GM21367 (cell line): ENCODE data around the gene CATSPERD.
"Not testable (repeated sequence)": the region's sequence is repeated elsewhere in the genome, so short reads cannot be mapped to it uniquely, and the experiment has no call there.

Experiments
- ATAC-seq: cut with Tn5 transposase; IDR thresholded peaks from one replicate; pipeline ENCODE4 v1.9.1; 2021; ENCODE audit not compliant: unreplicated experiment

Gene CATSPERD

DNA sequence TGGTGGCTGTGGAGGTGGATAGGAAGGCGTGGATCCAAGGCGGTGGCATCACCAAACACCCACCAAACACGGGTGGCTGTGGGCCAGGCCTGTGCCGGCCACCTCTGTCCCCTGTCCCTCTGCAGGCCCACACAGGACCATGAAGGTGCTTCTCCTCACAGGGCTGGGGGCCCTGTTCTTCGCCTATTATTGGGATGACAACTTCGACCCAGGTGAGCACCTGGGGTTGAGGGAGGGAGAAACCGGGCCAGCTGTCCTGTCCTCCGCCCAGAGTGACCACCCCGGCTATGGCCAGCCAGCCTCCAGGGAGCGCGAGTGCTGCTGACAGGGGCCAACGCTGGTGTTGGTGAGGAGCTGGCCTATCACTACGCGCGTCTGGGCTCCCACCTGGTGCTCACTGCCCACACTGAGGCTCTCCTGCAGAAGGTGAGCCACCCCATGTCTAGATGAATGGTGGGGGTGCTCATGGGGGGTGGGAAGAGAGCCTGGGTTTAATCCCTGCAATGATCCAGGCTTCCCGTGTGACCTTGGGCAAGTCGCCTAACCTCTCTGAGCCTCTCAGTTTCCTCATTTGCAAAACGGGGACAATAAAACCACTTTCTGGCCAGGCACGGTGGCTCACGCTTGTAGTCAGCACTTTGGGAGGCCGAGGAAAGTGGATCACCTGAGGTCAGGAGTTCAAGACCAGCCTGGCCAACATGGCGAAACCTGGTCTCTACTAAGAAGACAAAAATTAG, 35.6 kb upstream of the CATSPERD start:
- ATAC-seq: no peak

DNA sequence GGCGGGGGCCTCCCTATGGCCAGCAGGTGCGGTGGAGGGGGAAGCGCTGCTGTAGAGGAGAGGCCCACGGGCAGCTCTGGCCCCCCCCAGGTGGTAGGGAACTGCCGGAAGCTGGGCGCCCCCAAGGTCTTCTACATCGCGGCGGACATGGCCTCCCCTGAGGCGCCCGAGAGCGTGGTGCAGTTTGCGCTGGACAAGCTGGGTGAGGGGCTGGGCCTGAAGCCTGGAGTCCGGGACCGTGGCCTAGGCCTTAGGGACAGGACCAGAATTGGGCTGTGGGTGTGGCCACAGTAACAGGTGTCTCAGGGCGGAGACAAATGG, 34.2 kb upstream of the CATSPERD start:
- ATAC-seq: no peak

DNA sequence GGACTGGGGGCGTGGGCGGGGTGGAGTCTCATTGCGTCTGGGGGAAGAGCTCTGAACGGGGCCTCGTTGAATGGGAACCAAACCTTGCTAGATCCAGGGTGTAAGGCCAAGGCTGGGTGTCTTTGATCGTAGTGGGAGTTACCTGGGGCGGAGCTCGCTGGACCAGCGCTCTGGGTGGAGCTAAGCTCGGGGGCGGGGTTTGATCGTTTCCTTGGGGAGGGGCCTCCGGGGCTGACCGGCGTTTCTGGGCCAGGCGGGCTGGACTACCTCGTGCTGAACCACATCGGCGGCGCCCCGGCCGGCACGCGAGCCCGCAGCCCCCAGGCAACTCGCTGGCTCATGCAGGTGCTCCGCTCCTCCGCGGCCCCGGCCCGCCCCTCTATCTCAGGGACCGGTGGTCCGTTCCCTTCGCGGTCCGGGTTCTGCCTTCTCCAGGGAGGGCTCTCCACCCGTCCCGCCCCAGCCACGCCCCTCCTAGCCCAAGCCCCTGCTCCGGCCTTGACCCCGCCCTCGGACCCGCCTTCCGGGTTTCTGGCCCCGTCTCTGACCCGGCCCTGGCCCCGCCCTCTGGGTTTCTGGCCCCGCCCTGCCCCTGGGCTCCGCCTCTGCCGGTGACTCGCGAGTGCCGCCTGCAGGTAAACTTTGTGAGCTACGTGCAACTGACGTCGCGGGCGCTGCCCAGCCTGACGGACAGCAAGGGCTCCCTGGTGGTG, 33.6 kb upstream of the CATSPERD start:
- peak; percentile 36 for ATAC-seq

DNA sequence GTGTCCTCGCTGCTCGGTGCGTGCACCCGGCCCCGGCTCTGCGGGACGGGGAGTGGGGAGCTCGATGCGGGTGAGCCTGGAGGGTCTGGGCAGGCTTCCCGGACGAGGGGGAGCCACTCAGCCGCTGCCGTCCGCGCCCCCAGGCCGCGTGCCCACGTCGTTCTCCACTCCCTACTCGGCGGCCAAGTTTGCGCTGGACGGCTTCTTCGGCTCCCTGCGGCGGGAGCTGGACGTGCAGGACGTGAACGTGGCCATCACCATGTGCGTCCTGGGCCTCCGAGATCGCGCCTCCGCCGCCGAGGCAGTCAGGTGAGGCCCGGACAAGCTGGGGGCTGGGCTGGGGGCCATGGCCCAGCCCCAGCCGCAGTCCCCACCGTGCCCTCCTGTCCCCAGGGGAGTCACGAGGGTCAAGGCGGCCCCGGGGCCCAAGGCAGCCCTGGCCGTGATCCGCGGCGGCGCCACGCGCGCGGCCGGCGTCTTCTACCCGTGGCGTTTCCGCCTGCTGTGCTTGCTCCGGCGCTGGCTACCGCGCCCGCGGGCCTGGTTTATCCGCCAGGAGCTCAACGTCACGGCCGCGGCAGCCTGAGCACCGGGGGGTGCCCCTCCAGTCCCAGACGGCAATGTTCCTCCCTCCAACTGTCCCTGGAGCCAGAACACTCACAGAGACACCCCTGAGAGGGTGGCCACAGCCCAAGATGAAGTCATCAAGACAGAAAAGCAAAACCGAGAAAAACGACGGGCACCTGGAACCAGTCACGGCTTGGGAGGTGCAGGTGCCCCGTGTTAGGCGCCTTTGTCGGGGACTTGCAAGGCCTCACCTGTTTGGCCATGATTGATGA, 32.9 kb upstream of the CATSPERD start:
- ATAC-seq: no peak

DNA sequence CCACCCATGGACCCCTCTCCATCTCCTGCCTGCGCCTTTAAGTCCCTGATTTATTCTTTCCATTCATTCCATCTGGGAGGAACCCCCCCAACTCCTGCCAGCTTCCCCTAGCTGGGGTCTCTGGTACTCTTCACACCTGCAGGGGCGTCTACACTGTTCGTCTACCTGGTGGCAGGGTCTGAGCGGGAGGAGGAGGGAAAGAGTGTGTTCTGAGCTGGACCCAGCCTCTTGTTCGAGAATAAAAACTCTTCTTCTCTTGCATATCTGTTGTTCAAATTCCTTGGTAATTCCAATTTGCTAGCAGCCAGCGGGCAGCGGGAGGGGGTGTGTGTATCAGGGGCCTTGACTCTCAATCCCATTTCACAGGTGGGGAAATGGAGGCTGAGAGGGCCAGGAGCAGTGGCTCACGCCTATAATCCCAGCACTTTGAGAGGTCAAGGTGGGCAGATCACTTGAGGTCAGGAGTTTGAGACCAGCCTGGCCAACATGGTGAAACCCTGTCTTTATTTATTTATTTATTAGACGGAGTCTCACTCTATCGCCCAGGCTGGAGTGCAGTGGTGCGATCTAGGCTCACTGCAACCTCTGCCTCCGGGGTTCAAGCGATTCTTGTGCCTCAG, 32.1 kb upstream of the CATSPERD start:
- ATAC-seq: not testable (repeated sequence)

DNA sequence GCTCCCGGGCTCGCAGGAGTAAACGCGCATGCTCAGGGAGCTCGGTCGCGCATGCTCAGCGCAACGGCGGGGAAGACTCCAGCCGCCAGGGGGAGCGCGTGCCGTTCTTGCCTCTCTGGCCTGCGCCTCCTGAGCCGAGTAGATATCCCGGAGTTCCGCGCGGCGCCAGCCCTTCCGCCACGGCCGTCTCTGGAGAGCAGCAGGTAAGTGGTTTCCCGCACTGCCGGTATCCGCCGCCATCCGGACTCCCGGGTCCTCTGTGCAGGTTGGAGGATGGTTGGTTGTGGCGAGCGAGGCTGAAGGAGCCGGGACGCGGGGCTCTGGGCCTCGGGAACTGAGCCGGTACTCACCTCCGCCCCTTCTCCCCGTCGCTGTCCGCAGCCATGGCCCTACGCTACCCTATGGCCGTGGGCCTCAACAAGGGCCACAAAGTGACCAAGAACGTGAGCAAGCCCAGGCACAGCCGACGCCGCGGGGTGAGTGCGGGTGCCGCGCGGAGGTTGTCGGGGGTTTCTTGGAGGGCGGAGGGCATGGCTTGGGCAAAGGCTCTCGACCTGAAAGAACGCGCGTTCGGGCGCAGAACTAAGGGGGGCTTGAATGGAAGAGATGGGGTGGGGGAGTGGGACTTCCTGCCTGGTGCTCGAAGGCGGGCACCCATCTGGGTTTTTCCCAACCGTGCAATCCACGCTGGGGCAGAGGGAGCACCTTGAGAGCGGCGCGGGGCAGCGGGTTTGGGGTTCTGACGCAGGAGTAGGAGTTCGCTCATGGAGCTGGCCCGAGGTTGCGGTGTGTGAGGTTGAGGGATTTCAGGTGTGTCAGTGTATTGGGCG, 30.1 kb upstream of the CATSPERD start, which contains the start of gene RPL36:
RPL36 (plus strand) TSS at position 171 of the 830 bp plus-strand sequence; CDS start at position 384, 213 bp downstream.
- ATAC-seq: peak; percentile 32

DNA sequence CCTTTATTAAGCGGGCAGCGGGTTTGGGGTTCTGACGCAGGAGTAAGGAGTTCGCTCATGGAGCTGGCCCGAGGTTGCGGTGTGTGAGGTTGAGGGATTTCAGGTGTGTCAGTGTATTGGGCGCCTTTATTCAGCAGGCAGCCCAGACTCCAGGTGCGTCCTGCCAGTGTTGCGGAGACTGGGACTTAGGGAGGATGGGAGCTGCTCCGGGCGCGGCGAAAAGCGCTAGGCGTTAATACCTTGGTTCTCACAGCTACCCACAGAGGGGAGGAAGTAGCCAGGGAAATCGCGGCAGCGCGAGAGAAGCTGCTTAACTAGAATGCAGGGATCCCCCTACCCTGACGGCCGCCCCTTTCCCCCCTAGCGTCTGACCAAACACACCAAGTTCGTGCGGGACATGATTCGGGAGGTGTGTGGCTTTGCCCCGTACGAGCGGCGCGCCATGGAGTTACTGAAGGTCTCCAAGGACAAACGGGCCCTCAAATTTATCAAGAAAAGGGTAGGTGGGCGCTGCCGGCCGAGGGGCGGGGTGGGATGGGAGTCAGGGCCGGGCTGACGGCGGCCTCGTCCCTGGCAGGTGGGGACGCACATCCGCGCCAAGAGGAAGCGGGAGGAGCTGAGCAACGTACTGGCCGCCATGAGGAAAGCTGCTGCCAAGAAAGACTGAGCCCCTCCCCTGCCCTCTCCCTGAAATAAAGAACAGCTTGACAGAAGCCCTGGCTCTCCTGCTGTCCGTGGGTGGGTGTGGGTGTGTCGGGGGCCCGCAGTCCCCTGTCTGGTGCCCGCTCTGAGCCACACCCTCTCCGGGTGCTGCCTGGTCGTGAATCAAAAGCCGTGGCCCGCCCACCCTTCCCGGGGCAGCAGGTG, 29.2 kb upstream of the CATSPERD start:
- no peak for ATAC-seq

DNA sequence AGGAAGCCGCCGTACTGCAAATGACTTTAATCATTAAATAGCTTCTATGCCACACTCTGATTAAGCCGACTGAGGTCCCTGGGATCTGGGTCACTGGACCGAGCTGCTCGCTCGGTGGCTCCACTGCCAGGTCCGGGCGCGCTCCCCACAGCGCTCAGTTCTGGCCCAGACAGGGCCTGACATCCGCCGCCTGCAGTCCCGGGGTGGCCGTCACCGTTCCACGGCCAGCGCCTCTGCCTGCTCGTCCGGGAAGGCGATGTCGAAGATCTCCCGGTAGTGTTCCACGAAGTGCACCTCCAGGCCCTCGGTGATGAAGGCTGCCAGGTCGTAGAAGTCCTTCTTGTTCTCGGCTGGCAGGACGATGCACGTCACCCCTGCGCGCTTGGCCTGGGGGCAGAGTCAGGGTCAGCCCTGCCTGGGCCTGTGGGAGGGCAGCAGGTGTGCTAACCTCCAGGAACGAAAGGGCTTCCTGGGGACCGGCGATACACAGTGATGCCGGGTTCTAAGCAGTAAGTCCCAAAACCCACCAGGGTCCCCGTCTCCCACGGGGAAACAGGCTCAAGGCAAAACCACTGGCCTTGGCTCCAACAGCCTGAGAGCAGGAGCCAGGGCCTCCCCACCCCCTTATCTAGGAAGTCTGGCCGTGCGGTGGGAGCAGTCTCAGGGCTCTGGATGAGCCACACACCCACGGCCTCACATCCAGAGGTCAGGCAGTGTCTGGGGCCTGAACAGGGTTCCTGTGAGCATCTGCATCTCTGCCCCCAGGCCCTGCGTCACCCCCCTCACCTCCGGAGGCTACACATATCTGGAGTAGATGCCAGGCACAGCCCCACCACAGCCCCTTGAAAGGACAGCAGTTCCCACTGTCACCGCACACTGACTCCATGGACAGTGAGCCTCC, 28.4 kb upstream of the CATSPERD start:
- ATAC-seq: no peak

DNA sequence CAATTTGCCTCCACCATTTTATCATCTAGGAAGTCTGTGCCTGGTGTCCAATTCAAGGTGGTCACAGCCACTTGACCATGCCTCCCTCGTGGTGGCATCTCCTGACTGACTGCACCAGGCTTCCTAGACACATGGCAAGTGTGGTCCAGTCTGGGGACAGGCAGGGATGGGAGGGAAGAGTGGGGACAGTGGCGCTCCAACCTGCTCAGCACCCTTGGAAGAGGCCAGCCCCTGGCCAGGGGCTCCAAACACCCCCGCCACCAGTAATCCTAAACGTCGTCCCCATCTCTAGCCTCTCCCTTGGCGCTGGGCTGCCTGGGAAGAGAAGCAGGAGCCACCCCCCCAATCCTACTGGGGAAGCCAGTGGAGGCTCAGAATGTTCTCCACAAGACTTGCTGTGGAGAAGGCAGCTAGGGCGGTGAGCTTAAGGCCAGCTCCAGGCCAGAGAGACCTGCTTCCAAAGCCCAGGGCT, 27.7 kb upstream of the CATSPERD start:
- no peak for ATAC-seq

DNA sequence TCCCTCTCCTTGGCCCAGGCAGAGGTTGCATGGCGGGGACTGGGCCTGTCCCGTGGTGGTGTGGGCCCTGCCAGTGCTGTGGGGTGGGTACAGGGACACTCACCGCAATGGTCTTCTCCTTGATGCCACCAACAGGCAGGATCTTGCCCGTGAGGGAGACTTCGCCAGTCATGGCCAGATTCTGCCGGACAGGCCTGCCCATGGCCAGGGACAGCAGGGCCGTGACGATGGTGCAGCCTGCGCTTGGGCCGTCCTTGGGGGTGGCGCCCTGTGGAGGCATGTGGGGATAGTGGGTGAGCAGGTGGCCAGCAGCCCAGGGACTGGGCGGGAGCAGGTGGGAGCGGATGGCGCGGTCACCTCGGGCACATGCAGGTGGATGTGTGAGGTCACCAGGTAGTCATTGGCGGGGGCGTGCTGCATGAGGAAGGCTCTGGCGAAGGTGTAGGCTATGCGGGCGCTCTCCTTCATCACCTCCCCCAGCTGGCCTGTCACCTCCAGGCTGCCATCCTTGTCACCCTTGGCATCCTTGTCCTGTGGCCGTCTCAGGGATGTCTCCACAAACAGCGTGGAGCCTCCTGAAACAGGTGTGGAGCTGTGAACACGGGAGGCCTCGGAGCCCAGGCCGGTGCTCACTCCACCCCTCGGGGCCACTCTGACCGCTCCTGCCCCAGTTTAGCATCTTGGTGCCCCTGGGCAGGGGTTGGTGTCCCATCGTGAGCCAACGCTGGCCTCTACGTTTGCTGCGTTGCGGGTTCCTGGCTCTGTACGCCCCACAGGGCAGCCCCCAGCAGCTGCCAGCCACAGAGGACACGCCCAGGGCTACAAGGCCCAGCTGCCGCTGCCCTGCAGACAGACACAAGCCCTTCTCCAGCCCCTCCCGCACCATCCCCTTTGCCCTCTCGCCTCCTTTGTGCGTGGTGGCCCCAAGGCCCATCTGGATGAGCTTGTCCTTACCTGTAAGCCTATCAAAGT, 27.0 kb upstream of the CATSPERD start:
- ATAC-seq: no peak

DNA sequence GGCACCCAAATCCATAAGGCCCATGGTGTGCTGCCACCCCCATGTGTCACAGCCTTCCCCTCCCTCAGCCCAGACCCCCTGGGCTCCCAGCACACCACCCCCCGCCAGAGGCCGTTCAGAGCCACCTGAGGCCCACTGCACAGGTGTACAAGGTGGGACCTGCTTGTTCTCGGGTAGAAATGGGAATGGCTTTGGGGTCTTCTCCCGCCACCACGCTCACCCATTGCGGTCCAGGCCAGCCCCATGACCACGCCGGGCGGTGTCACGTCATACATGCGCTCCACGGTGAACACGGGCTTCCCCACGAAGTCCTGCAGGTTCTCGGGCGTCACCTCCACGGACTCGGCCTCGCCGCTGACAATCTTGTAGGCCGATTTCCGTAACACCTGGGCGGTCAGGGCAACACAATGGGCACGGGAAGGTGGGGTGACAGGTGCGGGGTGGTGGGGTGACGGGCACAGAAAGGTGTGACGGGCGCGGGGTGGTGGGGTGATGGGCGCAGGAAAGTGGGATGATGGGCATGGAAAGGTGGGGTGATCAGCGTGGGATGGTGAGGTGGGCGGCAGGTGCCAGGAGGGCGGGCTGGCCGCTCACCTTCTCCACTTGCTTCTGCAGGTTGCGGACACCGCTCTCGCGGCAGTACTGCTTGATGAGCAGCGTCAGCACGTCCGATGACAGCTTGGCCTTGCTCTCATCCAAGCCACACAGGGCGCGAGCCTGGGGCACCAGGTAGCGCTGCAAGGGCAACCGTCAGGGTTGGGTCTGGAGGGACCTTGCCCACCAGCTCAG, 26.1 kb upstream of the CATSPERD start:
- no peak for ATAC-seq

DNA sequence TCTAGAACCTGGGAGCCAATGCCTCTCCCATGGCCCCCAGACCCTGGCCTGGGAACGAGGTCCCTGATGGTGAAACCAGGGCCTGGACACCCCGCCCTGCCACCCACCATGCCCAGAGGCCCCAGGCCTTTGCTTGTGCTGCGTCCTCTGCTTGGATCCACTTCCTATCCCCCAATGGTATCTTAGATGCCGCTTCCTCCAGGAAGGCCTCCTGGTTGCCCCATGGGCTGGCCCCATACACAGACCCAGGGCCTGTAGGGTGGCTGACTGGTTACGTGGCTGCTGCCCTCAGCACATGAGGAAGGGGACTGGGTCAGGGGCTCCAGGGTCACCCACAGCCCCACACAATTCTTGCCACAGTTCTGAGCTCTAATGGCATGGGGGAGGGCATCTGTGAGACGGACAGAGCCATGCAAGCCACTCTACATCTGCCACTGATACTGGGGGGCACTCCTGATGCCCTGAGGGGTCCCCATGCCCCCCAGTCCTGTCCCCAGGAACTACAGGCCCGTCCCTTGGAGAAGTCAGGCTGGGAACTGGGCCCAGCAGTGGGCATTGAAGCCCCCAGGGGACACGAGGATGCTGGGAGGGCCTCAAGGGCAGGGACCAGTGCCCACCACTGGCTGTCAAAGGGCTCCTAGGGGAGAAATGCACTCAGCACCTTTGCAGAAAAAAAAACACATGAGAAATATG, 25.3 kb upstream of the CATSPERD start:
- ATAC-seq: no peak

DNA sequence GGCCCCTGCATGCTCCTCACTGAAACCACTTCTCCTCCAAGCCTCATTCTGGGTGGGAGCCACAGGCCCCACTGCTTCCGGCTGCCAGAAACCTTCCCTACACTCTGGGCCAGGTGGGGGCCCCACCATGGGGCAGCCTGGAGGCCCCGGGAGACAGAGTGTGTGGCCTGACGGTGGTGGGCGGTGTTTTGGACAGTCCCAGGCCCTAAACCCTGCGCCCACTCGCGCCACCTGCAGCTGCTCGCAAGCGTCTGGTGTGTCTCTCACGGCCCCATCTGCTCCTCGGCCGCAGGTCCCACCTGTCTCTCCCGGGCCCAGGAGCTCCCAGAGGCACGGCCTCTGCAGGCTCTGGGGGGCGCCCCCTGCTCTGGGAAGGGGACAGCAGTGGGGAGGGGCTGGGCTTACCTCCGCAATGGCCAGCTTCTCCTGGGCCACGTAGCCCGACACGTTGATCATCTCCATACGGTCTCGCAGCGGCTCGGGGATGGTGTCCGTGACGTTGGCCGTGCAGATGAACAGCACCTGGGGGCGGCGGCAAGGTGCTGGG, 24.7 kb upstream of the CATSPERD start:
- ATAC-seq: no peak

DNA sequence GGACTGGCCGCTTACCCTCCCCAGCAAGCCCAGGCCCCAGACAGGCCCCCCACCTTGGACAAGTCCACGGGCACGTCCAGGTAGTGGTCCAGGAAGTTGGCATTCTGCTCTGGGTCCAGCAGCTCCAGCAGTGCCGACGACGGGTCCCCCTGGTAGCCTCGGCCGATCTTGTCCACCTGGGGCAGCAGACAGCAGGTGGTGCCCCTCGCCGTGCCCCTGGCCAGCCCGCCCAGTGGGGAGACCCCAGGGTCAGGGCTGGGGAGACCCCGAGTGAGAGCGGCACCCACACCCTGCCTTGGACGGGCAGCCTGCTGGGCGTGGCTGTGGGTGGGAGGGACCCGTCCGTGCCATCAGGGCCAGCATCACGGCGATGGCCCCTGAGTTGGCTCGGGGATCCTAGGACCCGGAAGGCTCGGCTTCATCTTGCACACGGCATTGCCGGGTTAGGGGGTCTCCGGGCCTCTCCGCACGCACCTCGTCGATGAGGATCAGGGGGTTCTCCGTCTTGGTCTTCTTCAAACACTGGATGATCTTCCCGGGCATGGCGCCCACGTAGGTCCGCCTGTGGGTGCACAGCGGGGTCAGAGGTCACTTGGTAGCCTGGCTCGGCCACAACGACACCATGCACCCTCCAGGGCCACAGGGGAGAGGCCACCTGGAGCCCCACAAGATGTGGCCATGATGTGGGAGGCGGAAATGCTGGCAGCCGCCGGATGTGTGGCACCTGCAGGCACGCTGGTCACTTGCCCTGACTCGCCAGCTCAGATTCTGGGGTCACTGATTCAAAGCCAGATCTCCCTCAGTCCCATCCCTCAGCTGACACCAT, 24.0 kb upstream of the CATSPERD start:
- ATAC-seq: no peak
